Neural crest cell (in vitro differentiated cells): ENCODE data around the gene CASP6. TPM values are rescaled to one million over a fixed set of nuclear protein-coding genes. Genes with fewer than 3 reads are reported as not detected.

Experiments
- DNase-seq: peaks from one replicate; pipeline ENCODE4 v3.0.0; 2021; ENCODE audit warnings: low read depth, mixed read lengths, low spot score
- H3K27ac Mint-ChIP-seq: one replicate; pipeline ENCODE4 v1.8.0; 2021; ENCODE audit warnings: mild to moderate bottlenecking, mixed read lengths; ENCODE audit not compliant: unreplicated experiment
- H3K27me3 Mint-ChIP-seq: 2 replicates; pipeline ENCODE4 v1.8.0; 2021; ENCODE audit warnings: low read depth, mild to moderate bottlenecking, mixed read lengths
- H3K36me3 Mint-ChIP-seq: 2 replicates; pipeline ENCODE4 v1.8.0; 2021; ENCODE audit warnings: low read depth, mild to moderate bottlenecking, mixed read lengths
- H3K4me1 Mint-ChIP-seq: 2 replicates; pipeline ENCODE4 v1.8.0; 2021; ENCODE audit warnings: mixed read lengths
- H3K4me3 Mint-ChIP-seq: one replicate; pipeline ENCODE4 v1.8.0; 2021; ENCODE audit warnings: mild to moderate bottlenecking, mixed read lengths
- H3K9me3 Mint-ChIP-seq: 2 replicates; pipeline ENCODE4 v1.8.0; 2021; ENCODE audit warnings: mixed read lengths
- CTCF ChIP-seq: fragments of 200-600 bp; sonication (generic); conservative IDR thresholded peaks from 2 replicates; pipeline ENCODE4 v1.5.0; 2021; ENCODE audit warnings: antibody characterized with exemption, mild to moderate bottlenecking
- total RNA-seq: library from RNA; stranded (reverse); gene quantifications from 2 replicates; pipeline ENCODE4 v1.2.1, GENCODE V29; 2021

The CASP6 gene
- total RNA-seq, 1 donor from 2014 or later = 25.4 TPM

- Mint-ChIP-seq H3K27ac (no peak overlapping the region), H3K4me3 (no peak overlapping the region), H3K36me3 (peaks cover 11% of the 10 kb centered on the region), H3K9me3 (peaks cover 6% of the 10 kb centered on the region), H3K27me3 (no peaks in the 10 kb centered on the region), H3K4me1 (no peaks in the 10 kb centered on the region)
- no peak for DNase-seq
- TF ChIP-seq CTCF = no peak
Measured at GRCh38 chr4:109645874-109646710, 57.2 kb downstream of the CASP6 start.

GRCh38 chr4:109640644-109641043, 62.6 kb downstream of the CASP6 start:
- no peaks in the 10 kb centered on the region for H3K4me1 Mint-ChIP-seq
- DNase-seq = no peak
- H3K27me3 Mint-ChIP-seq = no peaks in the 10 kb centered on the region
- peaks cover 21% of the 10 kb centered on the region for H3K9me3 Mint-ChIP-seq
- H3K36me3 Mint-ChIP-seq = peaks cover 15% of the 10 kb centered on the region
- H3K4me3 Mint-ChIP-seq = no peak overlapping the region
- no peak for TF ChIP-seq CTCF
- no peak overlapping the region for H3K27ac Mint-ChIP-seq

Other genes starting within 250 kb of the CASP6 start
- gene MCUB, start 143.2 kb downstream of the CASP6 start, total RNA-seq = 15.9 and 18.1 TPM in 2 replicates
- gene PLA2G12A, start 26.6 kb upstream of the CASP6 start, total RNA-seq = 13.5 and 15.5 TPM in 2 replicates
- gene CFI, start 98.6 kb upstream of the CASP6 start, total RNA-seq = not detected in 2 replicates
- gene GAR1, start 112.3 kb upstream of the CASP6 start, total RNA-seq = 25.0 and 28.3 TPM in 2 replicates
- gene RRH, start 124.5 kb upstream of the CASP6 start, total RNA-seq = 0.16 TPM in 1 of 2 replicates, not detected in the other
- gene LRIT3, start 144.7 kb upstream of the CASP6 start, total RNA-seq = 0.14 and 0.19 TPM in 2 replicates
- gene EGF, start 209.4 kb upstream of the CASP6 start, total RNA-seq = 0.84 and 1.2 TPM in 2 replicates